H9 (cell line): Measurements from ENCODE around the gene YPEL5. TPM values are rescaled to one million over a fixed set of nuclear protein-coding genes. Genes with fewer than 3 reads are reported as not detected.

Source experiments
- DNase-seq: peaks from one replicate; pipeline ENCODE4 v3.0.0-alpha.2; 2017
- H2AFZ ChIP-seq: one replicate; pipeline ENCODE4 v1.6.1; 2013; ENCODE audit warnings: mild to moderate bottlenecking, low read length, control low read depth, moderate library complexity
- H2AK5ac ChIP-seq: 2 replicates; pipeline ENCODE4 v1.6.1; 2013; ENCODE audit warnings: low read length, control low read depth, mixed read lengths; ENCODE audit not compliant: insufficient read length
- H2BK120ac ChIP-seq: one replicate; pipeline ENCODE4 v1.6.1; 2013; ENCODE audit warnings: low read depth, mild to moderate bottlenecking, low read length, control low read depth, inconsistent platforms; ENCODE audit not compliant: poor library complexity, severe bottlenecking
- H2BK12ac ChIP-seq: 2 replicates; pipeline ENCODE4 v1.6.1; 2013; ENCODE audit warnings: low read length, control low read depth, mixed read lengths, low read depth; ENCODE audit not compliant: insufficient read length
- H2BK15ac ChIP-seq: 2 replicates; pipeline ENCODE4 v1.6.1; 2013; ENCODE audit warnings: low read depth, low read length, control low read depth
- H2BK20ac ChIP-seq: one replicate; pipeline ENCODE4 v1.6.1; 2013; ENCODE audit warnings: low read depth, mild to moderate bottlenecking, low read length, control low read depth, inconsistent platforms; ENCODE audit not compliant: poor library complexity, severe bottlenecking
- H2BK5ac ChIP-seq: 2 replicates; pipeline ENCODE4 v1.6.1; 2013; ENCODE audit warnings: low read length, control low read depth, mixed read lengths; ENCODE audit not compliant: insufficient read length
- H3K14ac ChIP-seq: 2 replicates; pipeline ENCODE4 v1.6.1; 2013; ENCODE audit warnings: low read length, control low read depth; ENCODE audit not compliant: insufficient read depth
- H3K18ac ChIP-seq: 2 replicates; pipeline ENCODE4 v1.6.1; 2013; ENCODE audit warnings: low read depth, mild to moderate bottlenecking, mixed read lengths, low read length, control low read depth; ENCODE audit not compliant: insufficient read length
- H3K23ac ChIP-seq: 2 replicates; pipeline ENCODE4 v1.6.1; 2013; ENCODE audit warnings: low read length, control low read depth, mixed read lengths, low read depth; ENCODE audit not compliant: insufficient read length
- H3K23me2 ChIP-seq: 2 replicates; pipeline ENCODE4 v1.6.1; 2013; ENCODE audit warnings: low read depth, mild to moderate bottlenecking, mixed read lengths, low read length, control low read depth; ENCODE audit not compliant: insufficient read length, poor library complexity, severe bottlenecking
- H3K27ac ChIP-seq: 2 replicates; pipeline ENCODE4 v1.5.1; 2013; ENCODE audit warnings: low read length, control low read depth, mixed read lengths, low read depth; ENCODE audit not compliant: insufficient read length
- H3K27me3 ChIP-seq: 2 replicates; pipeline ENCODE4 v1.6.1; 2013; ENCODE audit warnings: low read length, control low read depth, inconsistent platforms; ENCODE audit not compliant: insufficient read depth
- H3K4ac ChIP-seq: 2 replicates; pipeline ENCODE4 v1.6.1; 2013; ENCODE audit warnings: low read depth, mild to moderate bottlenecking, control low read depth, inconsistent platforms, low read length, moderate library complexity
- H3K4me1 ChIP-seq: 2 replicates; pipeline ENCODE4 v1.6.1; 2013; ENCODE audit warnings: low read length, control low read depth, inconsistent platforms; ENCODE audit not compliant: insufficient read depth
- H3K4me2 ChIP-seq: 2 replicates; pipeline ENCODE4 v1.6.1; 2013; ENCODE audit warnings: low read length, control low read depth, mixed read lengths; ENCODE audit not compliant: insufficient read length, insufficient read depth
- H3K56ac ChIP-seq: 2 replicates; pipeline ENCODE4 v1.6.1; 2013; ENCODE audit warnings: low read depth, mild to moderate bottlenecking, mixed read lengths, low read length, control low read depth; ENCODE audit not compliant: insufficient read length
- H3K79me1 ChIP-seq: 2 replicates; pipeline ENCODE4 v1.6.1; 2013; ENCODE audit warnings: low read depth, mild to moderate bottlenecking, moderate library complexity, low read length, control low read depth, inconsistent platforms; ENCODE audit not compliant: insufficient read depth, poor library complexity, severe bottlenecking
- H3K79me2 ChIP-seq: 2 replicates; pipeline ENCODE4 v1.6.1; 2013; ENCODE audit warnings: low read length, control low read depth, inconsistent platforms; ENCODE audit not compliant: insufficient read depth
- H3K9ac ChIP-seq: 2 replicates; pipeline ENCODE4 v1.6.1; 2013; ENCODE audit warnings: low read length, control low read depth, mixed read lengths; ENCODE audit not compliant: insufficient read length; ENCODE audit errors: extremely low read depth
- H3K9me3 ChIP-seq: one replicate; pipeline ENCODE4 v1.6.1; 2013; ENCODE audit warnings: low read depth, low read length, inconsistent platforms; ENCODE audit not compliant: control insufficient read depth
- H3T11ph ChIP-seq: one replicate; pipeline ENCODE4 v1.6.1; 2013; ENCODE audit warnings: mild to moderate bottlenecking, low read length, control low read depth, inconsistent platforms
- H4K20me1 ChIP-seq: one replicate; pipeline ENCODE4 v1.6.1; 2013; ENCODE audit not compliant: control insufficient read depth, insufficient read length, insufficient read depth
- H4K5ac ChIP-seq: 2 replicates; pipeline ENCODE4 v1.6.1; 2013; ENCODE audit warnings: low read depth, mild to moderate bottlenecking, mixed read lengths, low read length, control low read depth; ENCODE audit not compliant: insufficient read length
- H4K8ac ChIP-seq: replicated peaks from 2 replicates; pipeline ENCODE4 v1.6.1; 2013; ENCODE audit warnings: low read length, control low read depth, mixed read lengths, low read depth; ENCODE audit not compliant: insufficient read length
- H4K91ac ChIP-seq: 2 replicates; pipeline ENCODE4 v1.6.1; 2013; ENCODE audit warnings: low read depth, mild to moderate bottlenecking, moderate library complexity, mixed read lengths, low read length, control low read depth; ENCODE audit not compliant: insufficient read length
- H3K27ac Mint-ChIP-seq, 3 experiments: 2 replicates in 2 of 3; 3 replicates in 1 of 3; pipeline ENCODE4 v1.8.0; 2020 to 2021; ENCODE audit warnings: mixed read lengths in 3 of 3, mild to moderate bottlenecking in 1 of 3, moderate library complexity in 1 of 3
- H3K27me3 Mint-ChIP-seq: 2 replicates; pipeline ENCODE4 v1.8.0; 2021; ENCODE audit warnings: low read depth, mild to moderate bottlenecking, moderate library complexity, mixed read lengths
- H3K36me3 Mint-ChIP-seq, 3 experiments: 2 replicates in 2 of 3; 3 replicates in 1 of 3; pipeline ENCODE4 v1.8.0; 2020 to 2021; ENCODE audit warnings: low read depth in 3 of 3, mixed read lengths in 3 of 3; ENCODE audit not compliant: insufficient read depth in 1 of 3
- H3K4me1 Mint-ChIP-seq, 2 experiments: 2 replicates each; pipeline ENCODE4 v1.8.0; 2020; ENCODE audit warnings: mixed read lengths in 2 of 2
- H3K4me3 Mint-ChIP-seq, 2 experiments: 2 replicates in 1 of 2; 3 replicates in 1 of 2; pipeline ENCODE4 v1.8.0; 2020 to 2021; ENCODE audit warnings: mild to moderate bottlenecking in 2 of 2, mixed read lengths in 2 of 2, moderate library complexity in 1 of 2
- H3K9me3 Mint-ChIP-seq, 2 experiments: 2 replicates in 1 of 2; 3 replicates in 1 of 2; pipeline ENCODE4 v1.8.0; 2020; ENCODE audit warnings: mild to moderate bottlenecking in 2 of 2, mixed read lengths in 2 of 2, moderate library complexity in 1 of 2
- WGBS: extraction: QIAGEN DNeasy Blood & Tissue Kit; methylation state at CpG from one replicate; pipeline ENCODE4 v1.1.7; 2013; ENCODE audit warnings: missing lambda C conversion rate, low lambda C conversion rate, mixed read lengths; ENCODE audit not compliant: insufficient read length; ENCODE audit errors: extremely low coverage; 5-methylcytosine and 5-hydroxymethylcytosine counted together
- total RNA-seq: library from RNA; stranded (reverse); gene quantifications from 2 replicates; pipeline ENCODE4 v1.2.1, GENCODE V29; 2021
- TF ChIP-seq, protein P1 (sequence below): fragments of 200-600 bp; sonication (generic); conservative IDR thresholded peaks from 3 replicates; pipeline ENCODE4 v1.8.0; 2021; ENCODE audit warnings: antibody characterized with exemption, mild to moderate bottlenecking

YPEL5 gene
- total RNA-seq, 1 experiment from 2014 or later = 28.5 TPM

DNA sequence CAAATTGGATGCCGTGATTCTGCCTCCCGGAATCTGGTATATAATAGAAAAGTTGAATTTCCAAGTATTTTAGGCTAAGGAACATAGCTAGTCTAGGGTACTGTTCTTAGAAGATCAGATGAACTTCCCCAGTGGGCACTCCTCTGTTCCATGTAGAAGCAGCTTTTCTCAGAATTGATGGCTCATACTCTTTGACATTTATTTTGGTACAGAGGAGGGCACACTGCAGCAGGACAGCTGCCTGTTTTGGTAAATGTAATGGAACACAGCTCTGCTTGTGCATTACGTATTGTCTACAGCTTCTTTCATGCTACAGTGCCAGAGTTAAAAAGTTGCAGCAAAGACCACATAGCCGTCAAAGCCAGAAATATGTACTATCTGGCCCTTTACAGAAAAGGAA lies 10.8 kb downstream of the YPEL5 start:
- Mint-ChIP-seq H3K4me1 (peaks cover 9 to 12% of the 10 kb centered on the region in 2 experiments), H3K27me3 (no peaks in the 10 kb centered on the region), H3K27ac (peak overlapping the region in 1 of 3 experiments; percentile 46; a peak in 1 of 7 replicates), H3K4me3 (no peak overlapping the region), H3K9me3 (no peaks in the 10 kb centered on the region), H3K36me3 (peaks cover 9 to 42% (median 32%) of the 10 kb centered on the region in 3 experiments; a peak in 6 of 7 replicates)
- Histone ChIP-seq H3K56ac (no peak overlapping the region), H4K20me1 (no peaks in the 10 kb centered on the region), H3K4me2 (no peak overlapping the region), H2AK5ac (no peak overlapping the region), H3K14ac (no peak overlapping the region), H2AFZ (no peak overlapping the region), H4K5ac (no peak overlapping the region), H2BK20ac (no peak overlapping the region), H3K9ac (no peak overlapping the region), H2BK15ac (no peak overlapping the region), H3K9me3 (no peaks in the 10 kb centered on the region), H3K18ac (no peak overlapping the region), H3K4ac (no peak overlapping the region), H3K27me3 (no peaks in the 10 kb centered on the region), H4K91ac (no peak overlapping the region), H2BK12ac (no peak overlapping the region), H3K79me1 (no peaks in the 10 kb centered on the region), H4K8ac (no peak overlapping the region), H3K79me2 (no peaks in the 10 kb centered on the region), H3K27ac (no peak overlapping the region), H3K4me1 (no peaks in the 10 kb centered on the region), H3K23me2 (no peaks in the 10 kb centered on the region), H2BK5ac (no peak overlapping the region), H3K23ac (no peak overlapping the region), H3T11ph (no peak overlapping the region), H2BK120ac (no peak overlapping the region)
- no CpG with 5 or more reads among the region's 4 CpGs for WGBS
- no peak for DNase-seq
- TF ChIP-seq, protein P1, sequence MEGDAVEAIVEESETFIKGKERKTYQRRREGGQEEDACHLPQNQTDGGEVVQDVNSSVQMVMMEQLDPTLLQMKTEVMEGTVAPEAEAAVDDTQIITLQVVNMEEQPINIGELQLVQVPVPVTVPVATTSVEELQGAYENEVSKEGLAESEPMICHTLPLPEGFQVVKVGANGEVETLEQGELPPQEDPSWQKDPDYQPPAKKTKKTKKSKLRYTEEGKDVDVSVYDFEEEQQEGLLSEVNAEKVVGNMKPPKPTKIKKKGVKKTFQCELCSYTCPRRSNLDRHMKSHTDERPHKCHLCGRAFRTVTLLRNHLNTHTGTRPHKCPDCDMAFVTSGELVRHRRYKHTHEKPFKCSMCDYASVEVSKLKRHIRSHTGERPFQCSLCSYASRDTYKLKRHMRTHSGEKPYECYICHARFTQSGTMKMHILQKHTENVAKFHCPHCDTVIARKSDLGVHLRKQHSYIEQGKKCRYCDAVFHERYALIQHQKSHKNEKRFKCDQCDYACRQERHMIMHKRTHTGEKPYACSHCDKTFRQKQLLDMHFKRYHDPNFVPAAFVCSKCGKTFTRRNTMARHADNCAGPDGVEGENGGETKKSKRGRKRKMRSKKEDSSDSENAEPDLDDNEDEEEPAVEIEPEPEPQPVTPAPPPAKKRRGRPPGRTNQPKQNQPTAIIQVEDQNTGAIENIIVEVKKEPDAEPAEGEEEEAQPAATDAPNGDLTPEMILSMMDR = no peak
